ENCODE results near the gene RBPMS2. TPM values are rescaled to one million over a fixed set of nuclear protein-coding genes. Genes with fewer than 3 reads are reported as not detected.
"Not testable (repeated sequence)": the region's sequence is repeated elsewhere in the genome, so short reads cannot be mapped to it uniquely, and the experiment has no call there.

Gene RBPMS2
- polyA plus RNA-seq, 3 donors = 9.5 to 10.5 (median 10.4) TPM

DNA sequence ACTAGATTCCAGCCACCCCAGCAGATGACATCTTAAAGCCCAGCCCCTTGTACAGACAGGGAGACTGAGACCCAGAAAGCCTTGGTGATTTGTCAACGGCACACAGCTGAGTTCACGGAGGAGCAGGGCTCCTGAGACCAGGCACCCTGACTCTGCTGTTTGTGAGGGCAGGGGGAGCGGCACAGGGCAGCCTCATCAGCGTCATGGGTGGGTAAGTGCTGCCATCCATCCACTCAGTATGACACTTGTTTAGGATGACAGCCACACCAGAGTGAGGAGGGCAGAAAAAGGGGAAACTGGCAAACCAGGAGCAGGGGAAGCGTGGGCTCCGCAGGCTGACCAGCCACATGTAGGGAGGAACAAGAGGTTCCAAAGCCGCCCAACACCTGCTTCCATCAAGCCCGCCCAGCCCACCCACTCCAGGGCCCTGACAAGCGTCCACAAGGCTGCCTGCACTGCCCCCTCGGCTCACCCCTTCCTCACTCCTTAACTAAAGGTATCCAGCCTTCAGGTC, 19.9 kb downstream of the RBPMS2 start:
- no peak for DNase-seq (ENCODE audit: low read depth in 3 of 3, low spot score in 2 of 3)

DNA sequence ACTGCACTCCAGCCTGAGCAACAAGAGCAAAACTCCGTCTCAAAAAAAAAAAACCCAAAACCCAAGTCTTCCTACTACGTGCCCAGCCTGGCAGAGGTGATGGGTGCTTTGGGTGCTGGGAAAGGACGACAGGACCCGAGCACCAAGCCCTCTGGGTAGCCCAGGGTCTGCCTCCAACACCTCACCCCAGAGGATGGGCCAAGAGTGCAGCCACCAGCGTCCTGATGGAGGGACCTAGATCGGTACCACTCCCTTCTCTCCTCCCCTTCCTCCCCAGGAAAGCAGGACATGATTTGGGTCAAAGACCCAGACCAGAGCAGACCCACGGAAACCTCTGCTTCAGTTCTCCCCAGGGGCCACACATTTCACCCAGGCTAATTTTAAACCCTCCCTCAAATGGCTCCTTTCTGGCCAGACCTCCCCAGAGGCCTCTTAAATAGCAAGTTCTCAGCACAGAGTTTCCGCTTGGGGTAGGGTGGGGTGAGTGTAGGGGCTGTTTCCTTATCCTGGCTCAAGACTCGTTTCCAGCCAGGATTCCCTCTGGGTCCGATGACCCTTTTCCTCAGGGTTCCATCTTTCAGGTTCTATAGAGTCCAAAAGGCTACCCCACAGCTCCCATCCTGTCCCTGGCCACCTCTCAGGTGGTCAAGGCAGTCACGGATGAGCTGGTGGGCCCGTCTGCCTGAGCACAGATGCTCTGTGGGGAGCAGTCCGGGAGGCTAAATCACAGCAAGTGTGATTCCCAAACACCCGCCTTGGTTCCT, 20.5 kb downstream of the RBPMS2 start:
- DNase-seq (ENCODE audit: low read depth in 3 of 3, low spot score in 2 of 3) = no peak

DNA sequence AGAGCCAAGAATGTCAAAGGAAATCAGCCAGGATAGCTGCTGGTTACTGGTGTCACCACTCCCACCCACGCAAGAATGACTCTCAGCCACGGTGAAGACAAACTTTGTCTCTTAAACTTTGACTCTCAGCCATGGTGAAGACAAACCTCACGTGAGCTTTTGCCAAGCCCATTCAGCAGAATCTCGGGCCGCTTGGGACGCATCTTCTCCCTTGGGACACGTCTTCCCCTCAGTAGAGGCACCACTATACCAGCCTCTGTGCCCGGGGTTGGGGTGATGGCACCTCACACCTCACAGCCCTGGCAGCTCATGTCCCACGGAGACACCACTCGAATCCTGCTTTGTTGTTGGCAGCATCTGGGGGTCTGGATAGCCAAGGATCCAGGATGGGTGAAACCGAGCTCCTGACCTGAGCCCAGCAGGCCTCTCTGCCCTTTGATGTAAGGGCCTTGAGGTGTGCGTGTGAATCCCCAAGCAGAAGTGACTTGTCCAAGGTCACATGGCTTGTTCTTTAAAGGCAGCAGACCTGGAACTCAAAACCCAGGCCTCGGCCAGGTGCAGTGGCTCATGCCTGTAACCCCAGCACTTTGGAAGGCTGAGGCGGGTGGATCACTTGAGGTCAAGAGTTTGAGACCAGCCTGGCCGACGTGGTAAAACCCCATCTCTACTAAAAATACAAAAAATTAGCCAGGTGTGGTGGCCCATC, 21.8 kb downstream of the RBPMS2 start:
- no peak for DNase-seq (ENCODE audit: low read depth in 3 of 3, low spot score in 2 of 3)

DNA sequence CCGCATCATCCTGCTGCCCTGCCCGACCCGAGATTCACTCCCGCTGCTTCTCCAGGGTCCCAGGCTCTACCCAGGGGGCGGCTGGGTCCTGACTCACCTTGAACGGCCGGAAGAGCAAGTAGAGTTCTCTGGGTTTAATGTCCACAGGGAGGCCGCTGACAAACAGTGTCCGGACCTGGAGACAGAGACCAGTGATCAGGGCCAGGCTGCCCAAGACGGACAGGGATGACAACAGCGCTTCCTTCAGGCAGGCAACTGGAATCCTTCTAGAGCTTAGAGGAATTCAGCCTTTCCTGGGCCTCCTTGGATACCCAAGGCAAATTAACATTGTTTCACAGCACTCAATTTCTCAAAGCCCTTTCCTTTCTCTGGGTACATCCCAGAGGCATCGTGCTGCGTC, 23.9 kb downstream of the RBPMS2 start:
- no peak for DNase-seq (ENCODE audit: low read depth in 3 of 3, low spot score in 2 of 3)

DNA sequence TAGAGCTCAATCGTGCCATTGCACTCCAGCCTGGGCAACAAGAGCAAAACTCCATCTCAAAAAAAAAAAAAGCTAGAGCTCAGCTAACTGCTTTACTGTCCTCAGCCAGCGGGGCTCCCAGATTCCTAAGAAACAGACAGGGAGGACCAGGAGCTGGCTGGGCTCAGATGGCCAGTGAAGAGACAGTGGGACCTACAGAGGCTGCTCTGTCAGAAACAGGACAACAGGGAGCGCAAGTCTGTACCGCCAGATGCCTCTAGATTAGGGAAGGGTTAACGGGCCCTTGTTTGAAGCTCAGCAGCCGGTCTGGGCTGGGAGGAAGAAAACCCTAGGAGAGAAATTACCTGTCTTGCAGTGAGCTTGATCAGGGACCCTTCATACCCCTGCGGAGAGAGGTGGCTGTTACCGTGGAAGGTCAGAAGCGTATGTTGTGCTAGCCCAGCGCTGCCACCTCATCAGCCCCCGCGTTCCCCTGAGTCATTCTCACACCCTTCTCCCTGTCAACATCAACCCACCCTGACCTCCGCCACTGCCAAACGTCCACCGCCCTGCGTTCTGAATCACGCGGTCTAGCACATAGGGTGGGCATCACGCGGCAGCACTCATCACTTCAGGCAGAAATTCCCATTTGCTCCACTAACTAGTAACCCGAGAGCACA, 25.3 kb downstream of the RBPMS2 start:
- DNase-seq (ENCODE audit: low read depth in 3 of 3, low spot score in 2 of 3) = no peak

DNA sequence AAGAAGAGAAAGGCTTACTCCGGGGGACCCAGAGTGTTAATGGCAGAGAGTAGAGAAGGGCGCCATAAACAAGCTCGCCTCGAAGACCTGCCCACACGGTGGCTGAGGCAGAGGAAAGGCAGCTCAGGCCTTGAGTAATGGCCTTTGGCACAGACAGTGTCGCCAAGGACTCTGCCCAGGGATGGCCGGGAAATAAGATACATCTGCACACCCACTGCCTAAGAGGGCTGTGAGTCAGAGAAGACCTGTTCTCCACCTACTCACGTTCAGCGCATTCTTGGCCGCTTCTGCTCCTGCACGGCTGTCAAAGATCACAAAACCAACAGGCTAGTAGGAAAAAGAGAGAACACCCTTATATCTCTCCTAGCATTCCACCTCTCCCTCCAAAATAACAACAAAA, 26.2 kb downstream of the RBPMS2 start:
- no peak for DNase-seq (ENCODE audit: low read depth in 3 of 3, low spot score in 2 of 3)

DNA sequence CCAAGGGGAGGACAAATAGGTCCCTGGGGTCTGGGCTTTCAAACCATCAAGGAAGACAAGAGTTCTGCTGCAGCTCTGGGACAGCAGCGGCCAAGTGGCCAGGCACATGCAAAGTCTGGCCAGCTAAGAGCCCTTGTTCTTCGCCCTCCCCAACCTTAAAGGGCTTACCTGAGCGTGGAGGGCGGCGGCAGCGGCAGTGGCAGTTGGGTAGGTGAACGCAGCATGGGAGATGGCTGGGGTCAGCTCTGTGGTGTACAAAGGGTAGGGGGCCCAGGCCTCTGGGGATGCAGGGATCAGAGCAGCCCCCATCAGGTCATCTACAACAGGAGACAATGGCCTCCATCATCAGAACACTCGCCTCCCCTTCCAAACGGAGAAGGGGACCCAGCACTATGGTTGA, 27.1 kb downstream of the RBPMS2 start:
- DNase-seq (ENCODE audit: low read depth in 3 of 3, low spot score in 2 of 3) = no peak

DNA sequence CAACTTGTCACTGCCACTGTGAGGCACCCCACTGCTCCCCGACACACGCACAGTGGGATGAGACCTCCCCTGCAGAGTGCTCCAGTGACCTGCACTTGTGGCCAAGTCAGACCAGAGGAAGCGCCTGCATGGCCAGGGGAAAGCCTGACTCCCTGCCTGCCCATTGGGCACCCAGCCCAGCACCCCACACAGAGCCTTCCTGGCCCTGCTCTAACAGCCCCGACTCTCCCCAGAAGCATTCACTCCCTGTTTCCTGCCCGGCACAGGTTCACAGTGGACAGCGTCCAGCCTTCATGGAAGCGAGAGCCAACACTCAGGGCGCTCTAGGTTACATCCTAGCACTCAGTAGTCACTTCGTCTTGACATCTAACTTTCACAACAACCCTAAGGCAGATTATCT, 27.8 kb downstream of the RBPMS2 start:
- no peak for DNase-seq (ENCODE audit: low read depth in 3 of 3, low spot score in 2 of 3)

DNA sequence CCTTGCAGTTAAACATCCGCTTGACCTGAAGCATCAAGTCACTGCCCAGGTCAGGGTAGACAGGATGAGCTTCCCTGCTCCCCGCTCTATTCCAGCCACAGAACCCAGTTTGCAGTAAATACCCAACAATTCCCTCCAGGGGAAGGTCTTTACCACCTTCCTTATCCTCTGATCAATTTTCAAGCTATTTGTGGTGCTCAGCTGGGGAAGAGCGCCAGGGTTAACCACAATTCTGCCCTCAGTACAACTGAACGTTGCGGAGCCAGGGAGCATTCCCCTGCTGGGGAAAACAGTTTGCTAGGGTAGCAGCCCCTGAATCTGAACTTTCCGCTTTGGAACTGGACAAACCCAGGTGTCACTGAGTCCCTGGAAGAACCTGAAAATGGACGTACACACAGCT, 28.5 kb downstream of the RBPMS2 start:
- no peak for DNase-seq (ENCODE audit: low read depth in 3 of 3, low spot score in 2 of 3)

DNA sequence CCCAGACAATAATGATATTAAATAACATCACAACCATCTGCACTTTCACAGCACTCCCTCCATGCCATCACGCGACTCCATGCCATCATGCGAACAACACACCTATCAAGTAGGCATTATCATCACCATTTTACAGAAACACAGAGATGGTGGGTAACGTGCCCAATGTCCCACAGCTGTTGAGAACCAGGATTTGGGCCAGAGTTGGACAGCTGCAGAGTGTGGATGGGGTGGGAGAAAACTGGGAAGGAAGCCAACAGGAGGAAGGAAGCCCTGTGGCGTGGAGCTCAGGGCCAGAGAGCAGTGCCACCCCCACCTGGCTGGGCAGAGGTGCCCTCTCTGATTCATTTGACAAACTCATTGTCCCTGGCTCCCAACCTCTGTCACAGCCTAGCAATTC, 29.0 kb downstream of the RBPMS2 start:
- no peak for DNase-seq (ENCODE audit: low read depth in 3 of 3, low spot score in 2 of 3)

DNA sequence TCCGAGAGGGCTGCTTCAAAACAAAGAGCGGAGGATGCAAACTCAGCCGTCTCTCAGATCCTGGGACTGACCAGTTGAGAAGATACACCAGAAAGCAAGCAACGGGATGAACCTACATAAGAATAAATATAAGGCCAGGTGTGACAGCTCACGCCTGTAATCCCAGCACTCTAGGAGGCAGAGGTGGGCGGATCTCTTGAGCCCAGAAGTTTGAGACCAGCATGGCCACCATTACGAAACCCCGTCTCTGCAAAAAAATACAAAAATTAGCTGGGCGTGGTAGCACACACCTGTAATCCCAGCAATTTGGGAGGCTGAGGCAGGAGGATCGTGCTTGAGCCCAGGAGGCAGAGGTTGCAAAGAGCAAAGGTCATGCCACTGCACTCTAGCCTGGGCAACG, 31.7 kb downstream of the RBPMS2 start:
- no peak for DNase-seq (ENCODE audit: low read depth in 3 of 3, low spot score in 2 of 3)

DNA sequence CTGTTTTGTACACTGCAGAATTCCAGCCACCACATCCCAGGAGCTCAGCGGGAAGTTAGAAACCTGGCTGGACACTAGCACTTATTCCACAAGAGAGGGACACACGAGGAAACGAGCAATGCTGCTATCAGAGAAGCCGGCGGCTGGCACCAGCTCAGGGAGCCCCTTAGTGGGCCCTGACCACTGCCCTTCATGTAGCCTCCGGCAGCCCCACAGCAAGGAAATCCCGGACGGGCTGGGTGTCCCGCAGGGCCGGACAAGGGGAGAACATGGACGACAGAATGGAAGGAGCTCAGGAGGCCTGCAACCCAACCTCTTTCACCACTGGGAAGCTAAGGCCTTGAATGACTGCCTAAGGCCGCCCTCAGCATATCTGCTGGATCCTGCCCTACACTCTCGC, 32.5 kb downstream of the RBPMS2 start:
- DNase-seq (ENCODE audit: low read depth in 3 of 3, low spot score in 2 of 3) = no peak

DNA sequence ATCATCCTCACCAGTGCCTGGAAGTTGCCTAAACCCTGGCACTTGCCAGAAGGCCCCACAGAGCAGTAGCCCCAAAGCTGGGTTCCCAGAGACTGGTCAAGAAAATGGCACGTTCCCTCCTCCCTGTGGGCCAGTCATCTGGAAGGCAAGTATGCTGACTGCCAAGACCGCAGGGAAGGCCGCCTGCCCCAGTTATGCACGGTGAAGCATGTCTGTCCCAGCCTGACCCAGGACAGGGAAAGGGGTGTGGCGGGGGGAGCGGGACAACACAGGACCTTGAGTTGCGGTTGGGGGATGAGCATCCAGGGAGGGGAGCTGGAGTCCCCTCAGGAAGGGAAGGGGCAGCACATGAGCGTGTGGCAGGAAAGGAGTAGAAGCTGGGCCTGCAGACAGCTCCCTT, 33.0 kb downstream of the RBPMS2 start:
- no peak for DNase-seq (ENCODE audit: low read depth in 3 of 3, low spot score in 2 of 3)

DNA sequence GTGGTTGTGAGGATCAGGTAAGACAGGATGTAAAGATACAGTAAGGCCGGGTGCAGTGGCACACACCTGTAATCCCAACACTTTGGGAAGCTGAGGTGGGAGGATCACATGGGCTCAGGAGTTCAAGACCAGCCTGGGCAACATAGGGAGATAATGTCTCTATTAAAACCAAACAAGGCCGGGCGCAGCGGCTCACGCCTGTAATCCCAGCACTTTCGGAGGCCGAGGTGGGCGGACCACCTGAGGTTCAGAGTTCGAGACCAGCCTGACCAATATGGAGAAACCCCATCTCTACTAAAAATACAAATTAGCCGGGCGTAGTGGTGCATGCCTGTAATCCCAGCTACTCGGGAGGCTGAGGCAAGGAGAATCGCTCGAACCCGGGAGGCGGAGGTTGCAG, 33.7 kb downstream of the RBPMS2 start:
- DNase-seq (ENCODE audit: low read depth in 3 of 3, low spot score in 2 of 3) = not testable (repeated sequence)

DNA sequence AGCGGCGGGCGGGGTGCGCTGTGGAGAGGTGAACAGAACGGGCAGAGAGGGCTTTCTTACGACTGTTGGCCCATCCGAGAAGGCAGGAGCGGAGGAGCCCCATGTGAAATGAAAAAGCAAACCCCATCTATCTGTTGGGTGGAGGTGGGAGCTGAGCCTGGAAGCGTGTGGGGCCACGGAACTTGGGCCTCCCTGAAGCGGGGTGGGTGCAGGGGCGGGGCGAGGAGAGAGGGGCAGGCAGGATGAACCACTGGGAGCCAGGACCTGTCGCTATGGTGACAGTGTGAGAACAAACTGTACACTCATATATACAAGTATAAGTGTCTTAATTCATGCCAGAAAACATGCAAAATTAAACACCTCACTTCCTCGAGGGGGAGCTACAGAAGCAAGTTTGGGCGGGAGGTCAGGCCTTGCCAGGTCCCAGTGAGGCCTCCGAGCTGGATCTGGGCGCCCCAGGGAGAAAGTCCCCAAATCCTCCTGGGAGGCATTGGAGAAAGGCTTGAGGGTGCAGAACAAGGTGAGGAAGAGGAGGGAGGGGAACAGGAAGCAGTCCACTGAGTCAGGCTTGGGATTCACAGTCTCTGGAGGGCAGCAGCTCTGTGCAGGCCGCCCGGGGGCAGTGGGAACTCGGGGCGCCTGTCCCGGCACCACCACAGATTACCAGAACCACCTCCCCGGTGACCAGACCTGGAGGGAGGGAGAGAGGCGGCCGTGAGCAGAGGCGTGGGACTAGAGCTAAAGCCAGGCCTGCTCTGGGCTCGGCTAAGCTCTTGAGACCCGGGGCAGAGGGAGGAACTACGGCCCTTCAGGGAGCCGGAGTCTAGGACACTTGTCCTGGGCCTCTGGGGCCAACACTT, 34.8 kb downstream of the RBPMS2 start:
- no peak for DNase-seq (ENCODE audit: low read depth in 3 of 3, low spot score in 2 of 3)

DNA sequence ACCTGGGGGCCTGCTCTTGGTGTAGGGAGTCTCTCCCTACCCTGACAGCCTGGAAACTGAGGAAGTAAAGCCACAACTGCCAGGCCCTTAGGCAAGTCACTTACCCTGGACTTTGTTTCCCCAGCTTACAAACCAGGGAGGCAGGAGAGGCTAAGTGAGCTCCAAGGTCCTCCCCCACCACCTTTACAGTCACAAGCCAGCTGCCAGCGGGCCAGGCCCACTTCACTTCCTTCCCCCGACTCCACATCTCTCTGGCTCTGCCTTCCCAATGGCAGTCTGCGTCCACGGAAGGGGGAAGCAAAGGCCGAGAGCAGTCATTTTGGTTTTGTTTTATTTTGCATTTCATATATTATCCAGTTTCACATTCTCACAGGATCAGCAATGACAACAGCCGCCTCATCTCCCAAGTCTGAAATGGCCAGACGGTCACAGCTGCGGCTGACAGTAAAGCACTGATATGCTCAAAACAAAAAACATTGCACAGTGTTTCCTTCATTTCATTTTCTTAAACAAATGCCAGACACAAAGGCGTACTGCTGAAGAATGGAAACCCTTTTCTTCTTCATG, 35.7 kb downstream of the RBPMS2 start:
- DNase-seq (ENCODE audit: low read depth in 3 of 3, low spot score in 2 of 3) = no peak

DNA sequence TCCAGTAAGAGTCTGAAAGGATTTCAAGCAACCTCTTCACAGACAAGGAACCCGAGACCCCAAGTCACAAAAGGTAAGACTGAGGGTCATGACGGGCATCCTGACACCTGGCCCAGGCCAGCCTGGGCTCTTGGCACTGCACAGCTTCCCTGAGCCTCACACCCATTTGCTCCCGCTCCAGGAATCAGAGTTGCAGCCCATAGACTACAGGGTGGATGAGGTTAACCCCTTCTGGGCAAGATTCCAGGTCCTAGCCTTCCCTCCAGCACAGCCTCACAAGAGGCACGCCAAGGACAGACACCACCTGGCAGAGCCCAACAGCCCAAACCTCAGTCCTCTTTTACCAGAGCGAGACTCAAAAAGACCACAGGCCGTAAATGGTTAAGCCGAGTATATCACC, 36.2 kb downstream of the RBPMS2 start:
- DNase-seq (ENCODE audit: low read depth in 3 of 3, low spot score in 2 of 3) = no peak

DNA sequence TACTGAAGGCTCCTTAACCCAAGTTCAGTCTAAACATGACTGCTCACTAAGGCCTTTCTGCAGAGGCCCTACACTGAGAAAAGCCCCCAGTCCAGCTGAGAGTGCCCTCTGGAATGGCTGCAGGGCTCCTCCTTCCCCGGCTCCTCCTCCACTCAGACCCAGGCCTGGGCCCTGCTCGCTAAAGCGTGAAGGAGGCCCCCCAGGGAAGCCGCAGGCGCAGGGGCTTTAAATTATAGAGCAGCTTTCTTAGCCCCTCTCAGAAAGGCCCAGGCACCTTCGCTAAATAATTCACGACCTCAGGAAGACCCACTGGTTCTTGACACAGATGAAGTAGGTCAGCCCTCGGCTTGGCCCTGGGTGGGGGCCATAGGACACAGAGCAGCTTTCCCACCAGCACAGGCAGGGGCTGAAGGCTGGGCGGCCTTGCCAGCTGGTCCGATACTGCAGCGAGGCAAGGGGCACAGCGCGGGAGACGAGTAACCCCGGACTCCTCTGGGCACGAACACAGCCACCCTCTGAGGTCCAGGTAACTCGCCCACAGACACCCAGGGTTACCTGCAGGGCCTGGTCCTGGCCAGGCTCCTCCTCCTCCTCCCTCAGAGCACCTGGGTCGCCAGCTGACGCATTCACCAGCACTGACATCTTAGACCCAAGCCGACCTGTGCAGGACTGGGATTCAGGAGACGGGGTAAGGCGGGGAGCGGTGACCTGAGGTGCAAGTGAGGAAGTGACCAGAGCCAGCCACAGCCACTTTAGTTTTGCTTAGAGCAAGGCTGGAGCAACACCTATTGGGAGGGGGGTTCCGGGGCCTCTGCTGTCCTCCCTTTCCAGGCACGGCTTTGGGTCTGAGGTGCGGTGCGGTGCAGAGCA, 36.9 kb downstream of the RBPMS2 start:
- DNase-seq (ENCODE audit: low read depth in 3 of 3, low spot score in 2 of 3) = no peak

DNA sequence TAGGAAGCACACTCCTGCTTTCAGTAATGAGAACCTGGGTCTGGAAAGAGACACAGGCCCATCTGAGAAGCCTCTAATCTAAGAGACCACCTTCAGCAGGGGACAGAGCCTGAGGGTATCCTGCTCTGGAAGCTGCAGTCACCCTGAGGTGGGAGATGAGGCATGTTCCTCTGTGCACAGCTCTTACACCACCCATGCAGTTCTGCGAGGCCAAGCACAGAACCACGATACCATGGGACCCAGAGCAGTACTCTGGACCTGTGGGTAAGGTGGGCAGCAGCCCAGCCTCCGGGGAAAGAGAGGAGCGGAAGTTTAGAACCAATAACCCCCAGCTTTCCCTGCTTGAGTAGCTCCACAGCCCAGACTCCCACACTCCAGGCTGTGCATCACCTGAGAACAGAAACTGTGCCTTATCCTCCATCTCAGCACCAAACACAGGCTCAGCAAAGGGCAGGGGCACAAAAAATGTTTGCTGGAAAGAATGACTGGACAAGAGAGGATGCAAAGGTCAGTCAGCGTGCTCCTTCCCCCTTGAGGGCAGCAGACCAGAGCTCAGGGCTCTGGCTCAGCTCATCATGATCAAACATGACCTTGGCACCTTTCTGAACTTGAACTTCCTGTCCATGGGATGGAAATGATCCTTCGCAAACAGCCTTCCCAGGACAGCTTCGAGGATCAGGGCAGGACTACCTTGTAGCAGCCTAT, 43.1 kb downstream of the RBPMS2 start:
- DNase-seq (ENCODE audit: low read depth in 3 of 3, low spot score in 2 of 3) = no peak

All from right renal cortex interstitium (tissue), 3 donors.